ENCODE measurements around the gene SIX4. TPM values are rescaled to one million over a fixed set of nuclear protein-coding genes. Genes with fewer than 3 reads are reported as not detected.

Gene SIX4
- total RNA-seq = 1 to 10 TPM; 3.3 to 4.1 TPM

DNA sequence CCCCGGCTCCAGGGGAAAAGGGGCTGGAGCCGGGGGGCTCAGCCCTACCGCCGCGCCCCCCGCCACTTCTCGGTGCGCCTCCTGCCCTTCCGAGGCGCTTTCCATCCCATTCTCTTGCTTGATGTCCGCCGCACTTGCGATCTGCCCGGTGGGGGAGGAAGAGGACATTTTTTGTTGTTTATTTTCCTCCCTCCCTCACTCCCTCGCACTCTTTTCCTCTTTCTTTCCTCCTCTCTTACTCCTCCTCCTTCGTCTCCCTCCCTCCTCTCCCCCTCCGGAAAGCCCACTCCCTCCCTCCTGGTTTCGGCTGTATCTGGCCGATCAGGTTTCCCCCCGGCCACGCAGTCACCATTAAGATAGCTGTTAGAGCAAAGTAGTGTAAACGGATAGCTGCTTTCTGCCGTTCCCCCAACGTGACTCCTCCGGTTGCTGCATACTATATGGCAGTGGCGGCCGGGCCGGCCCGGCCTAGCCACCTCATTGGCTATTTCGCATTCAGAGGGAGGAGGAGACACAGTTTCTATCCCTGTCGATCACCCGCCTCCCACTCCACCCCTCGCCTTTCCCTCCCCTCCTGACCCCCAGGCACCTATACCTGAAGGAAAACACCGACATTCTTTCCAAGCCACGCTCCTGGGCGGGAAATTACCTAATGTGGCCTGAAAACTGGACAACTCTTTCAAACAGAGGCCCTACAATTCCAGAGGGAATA lies at the start of gene SIX4:
Gene SIX4, minus strand, starts transcription at position 445 of the 712 bp plus-strand sequence. Its CDS starts 277 bp downstream, at position 168.
- peak within 1 kb of the TSS; percentile 76 to 81 for H3K27ac ChIP-seq
- no peaks in the 10 kb centered on the region for H3K36me3 ChIP-seq
- peaks cover 0 to 20% of the 10 kb centered on the region in 2 donors for H3K4me1 ChIP-seq
- no peaks in the 10 kb centered on the region for H3K27me3 ChIP-seq
- TF ChIP-seq, protein P1, sequence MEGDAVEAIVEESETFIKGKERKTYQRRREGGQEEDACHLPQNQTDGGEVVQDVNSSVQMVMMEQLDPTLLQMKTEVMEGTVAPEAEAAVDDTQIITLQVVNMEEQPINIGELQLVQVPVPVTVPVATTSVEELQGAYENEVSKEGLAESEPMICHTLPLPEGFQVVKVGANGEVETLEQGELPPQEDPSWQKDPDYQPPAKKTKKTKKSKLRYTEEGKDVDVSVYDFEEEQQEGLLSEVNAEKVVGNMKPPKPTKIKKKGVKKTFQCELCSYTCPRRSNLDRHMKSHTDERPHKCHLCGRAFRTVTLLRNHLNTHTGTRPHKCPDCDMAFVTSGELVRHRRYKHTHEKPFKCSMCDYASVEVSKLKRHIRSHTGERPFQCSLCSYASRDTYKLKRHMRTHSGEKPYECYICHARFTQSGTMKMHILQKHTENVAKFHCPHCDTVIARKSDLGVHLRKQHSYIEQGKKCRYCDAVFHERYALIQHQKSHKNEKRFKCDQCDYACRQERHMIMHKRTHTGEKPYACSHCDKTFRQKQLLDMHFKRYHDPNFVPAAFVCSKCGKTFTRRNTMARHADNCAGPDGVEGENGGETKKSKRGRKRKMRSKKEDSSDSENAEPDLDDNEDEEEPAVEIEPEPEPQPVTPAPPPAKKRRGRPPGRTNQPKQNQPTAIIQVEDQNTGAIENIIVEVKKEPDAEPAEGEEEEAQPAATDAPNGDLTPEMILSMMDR (IDR thresholded peaks at IDR 0.05) = no peak
- DNase-seq (ENCODE audit: low spot score) = peak; percentile 69
- H3K4me3 ChIP-seq = peak within 1 kb of the TSS; percentile 79
- H3K9me3 ChIP-seq = no peaks in the 10 kb centered on the region

DNA sequence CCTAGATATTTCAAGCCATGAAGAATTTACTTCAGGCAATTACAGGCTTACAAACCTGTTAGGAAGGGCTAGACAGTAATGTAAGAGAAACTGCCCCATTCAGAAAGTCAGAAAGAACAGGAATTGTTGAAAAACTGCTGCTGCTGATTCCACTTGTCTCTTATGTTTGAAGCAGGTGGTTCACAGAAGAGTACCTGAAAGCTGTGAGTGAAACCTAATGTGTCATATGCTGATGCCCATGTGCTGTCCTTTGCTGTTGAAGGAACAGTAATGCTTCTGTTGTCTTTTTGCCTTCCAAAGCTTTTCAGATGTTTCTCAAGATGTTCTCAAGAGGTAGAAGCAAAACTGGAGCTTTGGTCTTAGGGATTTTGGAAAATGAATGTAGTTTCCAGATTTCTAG lies 49.4 kb upstream of the SIX4 start:
- no peaks in the 10 kb centered on the region for H3K27me3 ChIP-seq
- H3K4me3 ChIP-seq = no peak overlapping the region
- no peak for DNase-seq (ENCODE audit: low spot score)
- TF ChIP-seq, protein P1 (IDR thresholded peaks at IDR 0.05) = no peak
- no peaks in the 10 kb centered on the region for H3K9me3 ChIP-seq
- peaks cover 0 to 12% of the 10 kb centered on the region in 2 donors for H3K4me1 ChIP-seq
- no peaks in the 10 kb centered on the region for H3K36me3 ChIP-seq
- H3K27ac ChIP-seq = no peak overlapping the region

DNA sequence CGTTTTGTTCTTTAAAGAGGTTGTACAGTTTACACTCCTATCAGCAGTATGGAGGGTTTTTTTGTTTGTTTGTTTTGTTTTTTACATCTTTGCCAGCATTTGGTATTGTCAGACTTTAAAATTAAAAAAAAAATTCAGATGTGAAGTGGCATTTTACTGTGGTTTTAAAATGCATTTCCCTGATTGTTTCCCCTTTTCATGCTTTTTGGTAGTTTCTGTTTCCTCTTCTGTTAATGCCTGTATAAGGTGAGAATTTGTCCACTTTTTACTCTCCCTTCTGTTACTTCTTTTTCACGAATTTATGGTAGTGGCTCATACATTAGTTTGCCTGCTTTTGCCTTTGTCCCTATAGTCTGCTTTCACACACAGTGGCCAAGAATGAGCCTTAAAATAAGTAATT lies 47.0 kb upstream of the SIX4 start:
- Histone ChIP-seq H3K4me3 (no peak overlapping the region), H3K4me1 (no peaks in the 10 kb centered on the region), H3K27ac (no peak overlapping the region), H3K36me3 (no peaks in the 10 kb centered on the region), H3K27me3 (no peaks in the 10 kb centered on the region), H3K9me3 (no peaks in the 10 kb centered on the region)
- TF ChIP-seq, protein P1 (IDR thresholded peaks at IDR 0.05) = no peak
- DNase-seq (ENCODE audit: low spot score) = no peak

DNA sequence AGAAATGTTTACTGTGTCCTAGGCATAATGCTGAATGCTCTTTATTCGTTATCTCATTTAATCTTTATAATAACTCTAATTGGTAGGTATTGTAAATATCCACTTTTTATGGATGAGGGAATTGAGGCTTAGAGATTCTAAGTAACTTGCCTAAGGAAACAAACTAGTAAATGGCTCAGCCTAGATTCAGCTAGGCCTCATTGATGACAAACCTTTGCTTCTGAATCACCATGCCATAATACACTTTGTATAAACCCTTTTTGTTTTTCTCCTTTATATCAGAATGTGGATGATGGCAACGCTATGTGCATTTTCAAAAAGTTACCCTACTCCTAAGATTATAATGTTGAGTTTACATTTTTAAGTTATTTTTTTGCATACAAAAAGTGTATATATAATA lies 44.5 kb upstream of the SIX4 start:
- TF ChIP-seq, protein P1 (IDR thresholded peaks at IDR 0.05) = no peak
- Histone ChIP-seq H3K27me3 (no peaks in the 10 kb centered on the region), H3K4me3 (no peak overlapping the region), H3K9me3 (no peaks in the 10 kb centered on the region), H3K4me1 (no peaks in the 10 kb centered on the region), H3K27ac (no peak overlapping the region), H3K36me3 (no peaks in the 10 kb centered on the region)
- DNase-seq (ENCODE audit: low spot score) = no peak

DNA sequence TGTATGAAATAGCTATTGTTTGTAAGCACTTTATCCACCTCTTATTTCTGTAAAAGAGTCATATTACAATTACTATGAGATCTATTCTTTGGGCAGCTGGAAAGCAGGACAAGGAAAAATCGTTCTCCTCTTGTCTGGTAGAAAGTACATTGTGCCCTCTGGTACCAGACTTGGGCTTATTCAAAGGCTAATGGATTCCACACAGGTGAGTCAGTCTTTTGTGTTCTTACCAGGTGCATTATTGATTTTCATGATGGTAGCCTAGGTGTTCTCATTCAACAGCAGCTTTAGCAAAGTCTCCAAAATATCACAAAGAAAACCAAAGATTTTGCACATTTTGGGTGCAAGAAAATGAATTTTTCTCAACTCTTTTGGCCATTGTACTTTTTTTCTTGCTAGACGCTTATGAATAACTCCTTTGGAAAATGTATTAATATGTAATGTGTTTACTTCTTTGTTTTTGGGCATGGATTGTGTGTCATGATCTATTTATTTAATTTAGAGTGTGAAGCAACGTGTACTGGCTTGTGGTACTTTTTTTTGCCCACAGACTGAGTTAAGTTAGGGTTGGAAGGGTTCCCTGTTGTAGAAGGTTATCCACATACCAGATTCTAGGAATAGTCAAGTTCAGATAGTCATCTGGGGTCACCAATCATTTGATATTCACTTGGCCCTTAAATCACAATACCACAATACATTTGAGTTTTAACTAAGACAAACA lies 36.7 kb upstream of the SIX4 start:
- Histone ChIP-seq H3K27ac (no peak overlapping the region), H3K4me3 (no peak overlapping the region), H3K36me3 (no peaks in the 10 kb centered on the region), H3K4me1 (peaks cover 0 to 8% of the 10 kb centered on the region in 2 donors), H3K27me3 (no peaks in the 10 kb centered on the region), H3K9me3 (no peaks in the 10 kb centered on the region)
- no peak for DNase-seq (ENCODE audit: low spot score)
- TF ChIP-seq, protein P1 (IDR thresholded peaks at IDR 0.05) = no peak
